Measurements from ENCODE around the gene CHD9NB.

DNA sequence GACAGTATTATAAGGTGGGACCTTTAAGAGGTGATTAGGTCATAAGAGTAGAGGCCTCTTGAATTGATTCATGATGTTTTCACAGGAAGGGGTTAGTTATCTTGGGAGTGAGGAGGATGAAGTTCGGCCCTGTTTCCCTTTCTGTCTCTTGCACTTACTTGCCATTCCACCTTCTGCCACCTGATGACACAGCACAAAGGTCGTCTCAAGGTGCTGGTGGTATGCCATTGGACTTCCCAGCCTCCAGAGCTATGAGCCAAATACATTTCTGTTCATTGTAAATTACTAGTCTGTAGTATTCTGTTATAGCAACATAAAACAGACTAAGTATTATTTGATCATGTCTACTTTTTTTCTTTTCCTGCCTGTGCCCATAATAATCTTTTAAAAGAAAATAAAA is 25.6 kb upstream of the CHD9NB start:
- TF ChIP-seq CTCF (conservative IDR thresholded peaks at IDR 0.05; ENCODE audit: low read depth, low read length) (no peak), EZH2 (IDR thresholded peaks at IDR 0.05; ENCODE audit: low read length, unreplicated experiment) (no peak)

All from PC-3 (cell line).